ENCODE measurements around the gene SBK3.
"Not testable (repeated sequence)": the region's sequence is repeated elsewhere in the genome, so short reads cannot be mapped to it uniquely, and the experiment has no call there.

The SBK3 gene

GRCh38 chr19:55576746-55577145, 31.4 kb upstream of the SBK3 start:
- DNase-seq (ENCODE audit: low read depth in 2 of 2): no peak

- DNase-seq (ENCODE audit: low read depth in 2 of 2): not testable (repeated sequence)
Measured at GRCh38 chr19:55573929-55574328, 28.6 kb upstream of the SBK3 start.

GRCh38 chr19:55569477-55569876, 24.1 kb upstream of the SBK3 start:
- not testable (repeated sequence) for DNase-seq (ENCODE audit: low read depth in 2 of 2)

GRCh38 chr19:55567708-55568328, 22.5 kb upstream of the SBK3 start:
- DNase-seq (ENCODE audit: low read depth in 2 of 2): no peak

- no peak for DNase-seq (ENCODE audit: low read depth in 2 of 2)
Measured at GRCh38 chr19:55566823-55567222, 21.5 kb upstream of the SBK3 start.

GRCh38 chr19:55563261-55563690, 17.9 kb upstream of the SBK3 start:
- DNase-seq (ENCODE audit: low read depth in 2 of 2): no peak

- no peak for DNase-seq (ENCODE audit: low read depth in 2 of 2)
Measured at GRCh38 chr19:55559684-55560083, 14.3 kb upstream of the SBK3 start.

GRCh38 chr19:55554741-55555152, 9.4 kb upstream of the SBK3 start:
- no peak for DNase-seq (ENCODE audit: low read depth in 2 of 2)

- DNase-seq (ENCODE audit: low read depth in 2 of 2): no peak
Measured at GRCh38 chr19:55554302-55554701, 9.0 kb upstream of the SBK3 start.

GRCh38 chr19:55553217-55554182, 8.2 kb upstream of the SBK3 start:
- no peak for DNase-seq (ENCODE audit: low read depth in 2 of 2)

GRCh38 chr19:55552620-55553019, 7.3 kb upstream of the SBK3 start:
- DNase-seq (ENCODE audit: low read depth in 2 of 2): no peak

GRCh38 chr19:55552206-55552605, 6.9 kb upstream of the SBK3 start:
- DNase-seq (ENCODE audit: low read depth in 2 of 2): no peak

- no peak for DNase-seq (ENCODE audit: low read depth in 2 of 2)
Measured at GRCh38 chr19:55550321-55550650, 4.9 kb upstream of the SBK3 start.

GRCh38 chr19:55549500-55550320, 4.4 kb upstream of the SBK3 start:
- DNase-seq (ENCODE audit: low read depth in 2 of 2): no peak

GRCh38 chr19:55546822-55547614, 1.7 kb upstream of the SBK3 start:
- DNase-seq (ENCODE audit: low read depth in 2 of 2): no peak

- no peak for DNase-seq (ENCODE audit: low read depth in 2 of 2)
Measured at GRCh38 chr19:55546011-55546410, 668 bp upstream of the SBK3 start.

GRCh38 chr19:55544776-55545439, 435 bp downstream of the SBK3 start:
- DNase-seq (ENCODE audit: low read depth in 2 of 2): no peak

- no peak for DNase-seq (ENCODE audit: low read depth in 2 of 2)
Measured at GRCh38 chr19:55544014-55544413, 1.3 kb downstream of the SBK3 start.

- no peak for DNase-seq (ENCODE audit: low read depth in 2 of 2)
Measured at GRCh38 chr19:55543567-55543966, 1.8 kb downstream of the SBK3 start.

- DNase-seq (ENCODE audit: low read depth in 2 of 2): no peak
Measured at GRCh38 chr19:55542292-55542855, 3.0 kb downstream of the SBK3 start.

GRCh38 chr19:55541091-55541490, 4.3 kb downstream of the SBK3 start:
- no peak for DNase-seq (ENCODE audit: low read depth in 2 of 2)

Measured in stimulated activated CD4-positive, alpha-beta T cell treated with anti-CD3 and anti-CD28 coated beads, Interleukin-1b, Interleukin-23, amount 100 ng/mL, for 1 hour (primary cell).